ENCODE measurements around the gene MGMT. TPM values are rescaled to one million over a fixed set of nuclear protein-coding genes. Genes with fewer than 3 reads are reported as not detected.

The MGMT gene
- total RNA-seq, 1 donor from 2014 or later: 29.7 TPM

GRCh38 chr10:129725482-129725881, 258.4 kb downstream of the MGMT start:
- peaks cover 2 to 7% (median 4%) of the 10 kb centered on the region in 3 donors for H3K9me3 ChIP-seq (ENCODE audit: control insufficient read depth in 3 of 3, low read length in 3 of 3)
- no peaks in the 10 kb centered on the region for H3K4me1 ChIP-seq (ENCODE audit: control insufficient read depth in 3 of 3, insufficient read depth in 3 of 3, low read length in 3 of 3)
- no peak overlapping the region for H3K9ac ChIP-seq (ENCODE audit: low read depth in 1 of 3, low read length in 3 of 3)
- no peak overlapping the region for H3K27ac ChIP-seq (ENCODE audit: low read depth, low read length)
- H3K36me3 ChIP-seq (ENCODE audit: control insufficient read depth in 3 of 3, insufficient read depth in 3 of 3, low read length in 3 of 3): peaks cover under 1 to 7% (median under 1%) of the 10 kb centered on the region in 3 donors
- no peak overlapping the region for H3K4me3 ChIP-seq (ENCODE audit: low read length in 3 of 3)
- no peaks in the 10 kb centered on the region for H3K27me3 ChIP-seq (ENCODE audit: control insufficient read depth in 3 of 3, insufficient read depth in 3 of 3, low read length in 3 of 3)

GRCh38 chr10:129725890-129726631, 259.0 kb downstream of the MGMT start:
- no peaks in the 10 kb centered on the region for H3K4me1 ChIP-seq (ENCODE audit: control insufficient read depth in 3 of 3, insufficient read depth in 3 of 3, low read length in 3 of 3)
- H3K4me3 ChIP-seq (ENCODE audit: low read length in 3 of 3): no peak overlapping the region
- H3K36me3 ChIP-seq (ENCODE audit: control insufficient read depth in 3 of 3, insufficient read depth in 3 of 3, low read length in 3 of 3): peaks cover 0 to 7% (median 0%) of the 10 kb centered on the region in 3 donors
- H3K9me3 ChIP-seq (ENCODE audit: control insufficient read depth in 3 of 3, low read length in 3 of 3): peaks cover under 1 to 7% (median 4%) of the 10 kb centered on the region in 3 donors
- H3K9ac ChIP-seq (ENCODE audit: low read depth in 1 of 3, low read length in 3 of 3): no peak overlapping the region
- H3K27me3 ChIP-seq (ENCODE audit: control insufficient read depth in 3 of 3, insufficient read depth in 3 of 3, low read length in 3 of 3): no peaks in the 10 kb centered on the region
- H3K27ac ChIP-seq (ENCODE audit: low read depth, low read length): no peak overlapping the region

- Histone ChIP-seq H3K9me3 (ENCODE audit: control insufficient read depth in 3 of 3, low read length in 3 of 3) (peaks cover 0 to 7% (median 4%) of the 10 kb centered on the region in 3 donors), H3K27ac (ENCODE audit: low read depth, low read length) (no peak overlapping the region), H3K4me1 (ENCODE audit: control insufficient read depth in 3 of 3, insufficient read depth in 3 of 3, low read length in 3 of 3) (no peaks in the 10 kb centered on the region), H3K27me3 (ENCODE audit: control insufficient read depth in 3 of 3, insufficient read depth in 3 of 3, low read length in 3 of 3) (no peaks in the 10 kb centered on the region), H3K4me3 (ENCODE audit: low read length in 3 of 3) (no peak overlapping the region), H3K9ac (ENCODE audit: low read depth in 1 of 3, low read length in 3 of 3) (no peak overlapping the region), H3K36me3 (ENCODE audit: control insufficient read depth in 3 of 3, insufficient read depth in 3 of 3, low read length in 3 of 3) (peaks cover 0 to 7% (median 0%) of the 10 kb centered on the region in 3 donors)
These were observed 260.0 kb downstream of the MGMT start for GRCh38 chr10:129727071-129727470.

- H3K27ac ChIP-seq (ENCODE audit: low read depth, low read length): no peak overlapping the region
- no peaks in the 10 kb centered on the region for H3K27me3 ChIP-seq (ENCODE audit: control insufficient read depth in 3 of 3, insufficient read depth in 3 of 3, low read length in 3 of 3)
- no peak overlapping the region for H3K9ac ChIP-seq (ENCODE audit: low read depth in 1 of 3, low read length in 3 of 3)
- H3K4me1 ChIP-seq (ENCODE audit: control insufficient read depth in 3 of 3, insufficient read depth in 3 of 3, low read length in 3 of 3): no peaks in the 10 kb centered on the region
- H3K4me3 ChIP-seq (ENCODE audit: low read length in 3 of 3): no peak overlapping the region
- peaks cover 0 to 7% (median 0%) of the 10 kb centered on the region in 3 donors for H3K36me3 ChIP-seq (ENCODE audit: control insufficient read depth in 3 of 3, insufficient read depth in 3 of 3, low read length in 3 of 3)
- H3K9me3 ChIP-seq (ENCODE audit: control insufficient read depth in 3 of 3, low read length in 3 of 3): peaks cover 0 to 7% (median 4%) of the 10 kb centered on the region in 3 donors
These were observed 260.5 kb downstream of the MGMT start for GRCh38 chr10:129727495-129727894.

- H3K4me3 ChIP-seq (ENCODE audit: low read length in 3 of 3): no peak overlapping the region
- peaks cover 0 to 7% (median 4%) of the 10 kb centered on the region in 3 donors for H3K9me3 ChIP-seq (ENCODE audit: control insufficient read depth in 3 of 3, low read length in 3 of 3)
- no peaks in the 10 kb centered on the region for H3K4me1 ChIP-seq (ENCODE audit: control insufficient read depth in 3 of 3, insufficient read depth in 3 of 3, low read length in 3 of 3)
- no peaks in the 10 kb centered on the region for H3K27me3 ChIP-seq (ENCODE audit: control insufficient read depth in 3 of 3, insufficient read depth in 3 of 3, low read length in 3 of 3)
- peaks cover 0 to 7% (median 0%) of the 10 kb centered on the region in 3 donors for H3K36me3 ChIP-seq (ENCODE audit: control insufficient read depth in 3 of 3, insufficient read depth in 3 of 3, low read length in 3 of 3)
- no peak overlapping the region for H3K9ac ChIP-seq (ENCODE audit: low read depth in 1 of 3, low read length in 3 of 3)
- no peak overlapping the region for H3K27ac ChIP-seq (ENCODE audit: low read depth, low read length)
These were observed 261.3 kb downstream of the MGMT start for GRCh38 chr10:129728246-129728820.

- H3K9ac ChIP-seq (ENCODE audit: low read depth in 1 of 3, low read length in 3 of 3): no peak overlapping the region
- peaks cover 0 to 7% (median 4%) of the 10 kb centered on the region in 3 donors for H3K9me3 ChIP-seq (ENCODE audit: control insufficient read depth in 3 of 3, low read length in 3 of 3)
- H3K4me1 ChIP-seq (ENCODE audit: control insufficient read depth in 3 of 3, insufficient read depth in 3 of 3, low read length in 3 of 3): no peaks in the 10 kb centered on the region
- H3K36me3 ChIP-seq (ENCODE audit: control insufficient read depth in 3 of 3, insufficient read depth in 3 of 3, low read length in 3 of 3): peaks cover 0 to 7% (median 0%) of the 10 kb centered on the region in 3 donors
- H3K4me3 ChIP-seq (ENCODE audit: low read length in 3 of 3): no peak overlapping the region
- no peaks in the 10 kb centered on the region for H3K27me3 ChIP-seq (ENCODE audit: control insufficient read depth in 3 of 3, insufficient read depth in 3 of 3, low read length in 3 of 3)
- no peak overlapping the region for H3K27ac ChIP-seq (ENCODE audit: low read depth, low read length)
These were observed 262.1 kb downstream of the MGMT start for GRCh38 chr10:129728905-129729795.

- H3K27me3 ChIP-seq (ENCODE audit: control insufficient read depth in 3 of 3, insufficient read depth in 3 of 3, low read length in 3 of 3): no peaks in the 10 kb centered on the region
- no peak overlapping the region for H3K27ac ChIP-seq (ENCODE audit: low read depth, low read length)
- H3K4me3 ChIP-seq (ENCODE audit: low read length in 3 of 3): no peak overlapping the region
- H3K9me3 ChIP-seq (ENCODE audit: control insufficient read depth in 3 of 3, low read length in 3 of 3): peaks cover 0 to 7% (median 4%) of the 10 kb centered on the region in 3 donors
- H3K4me1 ChIP-seq (ENCODE audit: control insufficient read depth in 3 of 3, insufficient read depth in 3 of 3, low read length in 3 of 3): no peaks in the 10 kb centered on the region
- peaks cover 0 to 7% (median 0%) of the 10 kb centered on the region in 3 donors for H3K36me3 ChIP-seq (ENCODE audit: control insufficient read depth in 3 of 3, insufficient read depth in 3 of 3, low read length in 3 of 3)
- no peak overlapping the region for H3K9ac ChIP-seq (ENCODE audit: low read depth in 1 of 3, low read length in 3 of 3)
These were observed 263.4 kb downstream of the MGMT start for GRCh38 chr10:129730272-129730992.

- Histone ChIP-seq H3K4me3 (ENCODE audit: low read length in 3 of 3) (no peak overlapping the region), H3K9me3 (ENCODE audit: control insufficient read depth in 3 of 3, low read length in 3 of 3) (peaks cover 0 to 7% (median 4%) of the 10 kb centered on the region in 3 donors), H3K4me1 (ENCODE audit: control insufficient read depth in 3 of 3, insufficient read depth in 3 of 3, low read length in 3 of 3) (no peaks in the 10 kb centered on the region), H3K36me3 (ENCODE audit: control insufficient read depth in 3 of 3, insufficient read depth in 3 of 3, low read length in 3 of 3) (peaks cover 0 to 2% (median 0%) of the 10 kb centered on the region in 3 donors), H3K9ac (ENCODE audit: low read depth in 1 of 3, low read length in 3 of 3) (no peak overlapping the region), H3K27me3 (ENCODE audit: control insufficient read depth in 3 of 3, insufficient read depth in 3 of 3, low read length in 3 of 3) (no peaks in the 10 kb centered on the region), H3K27ac (ENCODE audit: low read depth, low read length) (no peak overlapping the region)
These were observed 263.9 kb downstream of the MGMT start for GRCh38 chr10:129730993-129731325.

GRCh38 chr10:129740532-129741279, 273.7 kb downstream of the MGMT start:
- Histone ChIP-seq H3K9me3 (ENCODE audit: control insufficient read depth in 3 of 3, low read length in 3 of 3) (peaks cover 0 to 3% (median 0%) of the 10 kb centered on the region in 3 donors), H3K4me1 (ENCODE audit: control insufficient read depth in 3 of 3, insufficient read depth in 3 of 3, low read length in 3 of 3) (no peaks in the 10 kb centered on the region), H3K9ac (ENCODE audit: low read depth in 1 of 3, low read length in 3 of 3) (no peak overlapping the region), H3K36me3 (ENCODE audit: control insufficient read depth in 3 of 3, insufficient read depth in 3 of 3, low read length in 3 of 3) (peaks cover 0 to 5% (median 0%) of the 10 kb centered on the region in 3 donors), H3K27ac (ENCODE audit: low read depth, low read length) (no peak overlapping the region), H3K4me3 (ENCODE audit: low read length in 3 of 3) (no peak overlapping the region), H3K27me3 (ENCODE audit: control insufficient read depth in 3 of 3, insufficient read depth in 3 of 3, low read length in 3 of 3) (no peaks in the 10 kb centered on the region)

Measured in skeletal muscle tissue (tissue), 4 donors.